Fibroblast of lung (primary cell): ENCODE data around the gene WDR54. TPM values are rescaled to one million over a fixed set of nuclear protein-coding genes. Genes with fewer than 3 reads are reported as not detected.

Source experiments
- DNase-seq, 2 donors: peaks; one replicate each; pipeline versions ENCODE4 v3.0.0 to v3.0.0-alpha.2; 2010; ENCODE audit warnings: low read depth in 2 of 2
- H2AFZ ChIP-seq: 2 replicates; pipeline ENCODE4 v1.5.1; 2012; ENCODE audit warnings: low read length, control low read depth, inconsistent platforms
- H3K27ac ChIP-seq: 2 replicates; pipeline ENCODE4 v1.5.1; 2011; ENCODE audit warnings: low read length, control low read depth; ENCODE audit not compliant: insufficient read depth
- H3K27me3 ChIP-seq: 2 replicates; pipeline ENCODE4 v1.5.1; 2011; ENCODE audit warnings: mild to moderate bottlenecking, low read length; ENCODE audit not compliant: control insufficient read depth, insufficient read depth
- H3K36me3 ChIP-seq: 2 replicates; pipeline ENCODE4 v1.5.1; 2011; ENCODE audit warnings: low read length; ENCODE audit not compliant: control insufficient read depth, insufficient read depth
- H3K4me1 ChIP-seq: 2 replicates; pipeline ENCODE4 v1.5.1; 2011; ENCODE audit warnings: low read length; ENCODE audit not compliant: control insufficient read depth, insufficient read depth; ENCODE audit errors: extremely low read depth
- H3K4me2 ChIP-seq: 2 replicates; pipeline ENCODE4 v1.5.1; 2011; ENCODE audit warnings: low read length, control low read depth; ENCODE audit not compliant: insufficient read depth; ENCODE audit errors: extremely low read depth
- H3K4me3 ChIP-seq, 4 experiments: fragments of 200-600 bp in 1 of 4; sonication (generic) in 1 of 4; replicated peaks in 1 of 4; 2 replicates each; pipeline ENCODE4 v1.5.1; 2011 to 2016; ENCODE audit warnings: low read length in 4 of 4, low read depth in 3 of 4, mild to moderate bottlenecking in 3 of 4, control low read depth in 2 of 4, inconsistent platforms in 1 of 4, mixed read lengths in 1 of 4; ENCODE audit not compliant: insufficient read depth in 1 of 4; ENCODE audit errors: control extremely low read depth in 1 of 4
- H3K79me2 ChIP-seq: 2 replicates; pipeline ENCODE4 v1.5.1; 2012; ENCODE audit warnings: mild to moderate bottlenecking, low read length, inconsistent platforms; ENCODE audit not compliant: control insufficient read depth, insufficient read depth
- H3K9ac ChIP-seq: 2 replicates; pipeline ENCODE4 v1.5.1; 2011; ENCODE audit warnings: mild to moderate bottlenecking, low read length, control low read depth; ENCODE audit not compliant: insufficient read depth
- H3K9me3 ChIP-seq: 2 replicates; pipeline ENCODE4 v1.5.1; 2012; ENCODE audit warnings: low read depth, low read length; ENCODE audit not compliant: control insufficient read depth, insufficient read depth
- H4K20me1 ChIP-seq: 2 replicates; pipeline ENCODE4 v1.5.1; 2011; ENCODE audit warnings: low read length; ENCODE audit not compliant: control insufficient read depth, insufficient read depth; ENCODE audit errors: extremely low read depth
- CTCF ChIP-seq, 2 donors: IDR thresholded peaks in 1 of 2; conservative IDR thresholded peaks in 1 of 2; 1 replicate in 1 of 2; 2 replicates in 1 of 2; pipeline ENCODE4 v1.5.1; 2011 to 2012; ENCODE audit warnings: low read length in 2 of 2, control low read depth in 1 of 2, inconsistent platforms in 1 of 2, low read depth in 1 of 2, mild to moderate bottlenecking in 1 of 2
- EZH2 ChIP-seq: IDR thresholded peaks from 2 replicates; pipeline ENCODE4 v1.5.1; 2012; ENCODE audit warnings: low read length, control low read depth, mild to moderate bottlenecking; ENCODE audit errors: missing control alignments
- polyA plus RNA-seq, 2 donors: library from polyadenylated mRNA; depleted of rRNA in 1 of 2; stranded (reverse) in 1 of 2; unstranded in 1 of 2; fragments of >200 nt; gene quantifications; 2 replicates each; pipeline ENCODE4 v1.2.1, GENCODE V29; 2011 to 2012; ENCODE audit warnings: missing spikeins in 1 of 2
- total RNA-seq: library from RNA; depleted of rRNA; stranded (reverse); fragments of >200 nt; gene quantifications from 2 replicates; pipeline ENCODE4 v1.2.1, GENCODE V29; 2014

WDR54 gene
- total and polyA plus RNA-seq, 2 donors (not counting 1 experiment from before 2014, with no cell fraction given), result 24.3 to 27.1 TPM

GRCh38 chr2:74396149-74396548 is 25.4 kb upstream of the WDR54 start:
- Histone ChIP-seq H3K9ac (no peak overlapping the region), H3K27me3 (no peaks in the 10 kb centered on the region), H2AFZ (no peak overlapping the region), H4K20me1 (no peaks in the 10 kb centered on the region), H3K79me2 (peaks cover 3% of the 10 kb centered on the region), H3K9me3 (no peaks in the 10 kb centered on the region), H3K27ac (no peak overlapping the region), H3K36me3 (no peaks in the 10 kb centered on the region), H3K4me3 (no peak overlapping the region), H3K4me1 (no peaks in the 10 kb centered on the region), H3K4me2 (no peak overlapping the region)
- DNase-seq, result no peak
- no peak for TF ChIP-seq CTCF (conservative IDR thresholded peaks at IDR 0.05 in 1 of 2, IDR thresholded peaks at IDR 0.05 in 1 of 2; ENCODE audit: low read depth in 1 of 2, low read length in 2 of 2)
- TF ChIP-seq EZH2, result no peak

- Histone ChIP-seq H3K36me3 (no peaks in the 10 kb centered on the region), H3K4me2 (no peak overlapping the region), H3K27ac (no peak overlapping the region), H3K4me3 (no peak overlapping the region), H3K4me1 (no peaks in the 10 kb centered on the region), H3K79me2 (no peaks in the 10 kb centered on the region), H3K9ac (no peak overlapping the region), H3K27me3 (no peaks in the 10 kb centered on the region), H4K20me1 (no peaks in the 10 kb centered on the region), H2AFZ (no peak overlapping the region), H3K9me3 (no peaks in the 10 kb centered on the region)
- TF ChIP-seq CTCF (conservative IDR thresholded peaks at IDR 0.05 in 1 of 2, IDR thresholded peaks at IDR 0.05 in 1 of 2; ENCODE audit: low read depth in 1 of 2, low read length in 2 of 2) (peak; percentile 49 to 71), EZH2 (no peak)
- peak in 1 of 2 donors; percentile 54 for DNase-seq
Measured at GRCh38 chr2:74399785-74400184, 21.7 kb upstream of the WDR54 start.

GRCh38 chr2:74401891-74402290 is 19.6 kb upstream of the WDR54 start:
- H3K79me2 ChIP-seq, result no peaks in the 10 kb centered on the region
- no peaks in the 10 kb centered on the region for H3K9me3 ChIP-seq
- H3K36me3 ChIP-seq, result no peaks in the 10 kb centered on the region
- no peaks in the 10 kb centered on the region for H3K27me3 ChIP-seq
- DNase-seq, result no peak
- H3K4me3 ChIP-seq, result no peak overlapping the region
- H4K20me1 ChIP-seq, result no peaks in the 10 kb centered on the region
- no peaks in the 10 kb centered on the region for H3K4me1 ChIP-seq
- no peak for TF ChIP-seq EZH2
- no peak overlapping the region for H2AFZ ChIP-seq
- H3K4me2 ChIP-seq, result no peak overlapping the region
- H3K9ac ChIP-seq, result no peak overlapping the region
- H3K27ac ChIP-seq, result no peak overlapping the region
